Astrocyte (in vitro differentiated cells and primary cell): ENCODE data around the gene GAD1. TPM values are rescaled to one million over a fixed set of nuclear protein-coding genes. Genes with fewer than 3 reads are reported as not detected.
A peak's percentile ranks its signal among the peaks of the same experiment; 100 is the strongest.

Experiments
- DNase-seq: peaks from one replicate; pipeline ENCODE4 v3.0.0-alpha.2; 2010; ENCODE audit warnings: low read depth
- FAIRE-seq: peaks from 2 replicates; lab custom pipeline; 2011; peaks lifted over from hg19 to GRCh38; lab: Jason Lieb, UNC
- H2AFZ ChIP-seq: 2 replicates; pipeline ENCODE4 v1.6.0; 2012; ENCODE audit warnings: low read depth, low read length, inconsistent platforms
- H3K27ac ChIP-seq: 2 replicates; pipeline ENCODE4 v1.5.1; 2011; ENCODE audit warnings: low read depth, low read length, inconsistent platforms
- H3K27me3 ChIP-seq: 2 replicates; pipeline ENCODE4 v1.6.0; 2011; ENCODE audit warnings: low read length, inconsistent platforms; ENCODE audit not compliant: insufficient read depth
- H3K36me3 ChIP-seq: 2 replicates; pipeline ENCODE4 v1.5.1; 2011; ENCODE audit warnings: low read length, inconsistent platforms; ENCODE audit not compliant: insufficient read depth
- H3K4me1 ChIP-seq: 2 replicates; pipeline ENCODE4 v1.5.1; 2011; ENCODE audit warnings: low read length, inconsistent platforms; ENCODE audit not compliant: insufficient read depth
- H3K4me2 ChIP-seq: 2 replicates; pipeline ENCODE4 v1.6.0; 2012; ENCODE audit warnings: low read length, inconsistent platforms
- H3K4me3 ChIP-seq: 2 replicates; pipeline ENCODE4 v1.5.1; 2011; ENCODE audit warnings: low read depth, mild to moderate bottlenecking, low read length, inconsistent platforms; ENCODE audit not compliant: insufficient read depth
- H3K79me2 ChIP-seq: 2 replicates; pipeline ENCODE4 v1.6.0; 2012; ENCODE audit warnings: mild to moderate bottlenecking, low read length, inconsistent platforms; ENCODE audit not compliant: insufficient read depth
- H3K9ac ChIP-seq: 2 replicates; pipeline ENCODE4 v1.6.0; 2012; ENCODE audit warnings: mild to moderate bottlenecking, low read length, inconsistent platforms
- H3K9me3 ChIP-seq: 2 replicates; pipeline ENCODE4 v1.5.1; 2012; ENCODE audit warnings: low read depth, mild to moderate bottlenecking, low read length, inconsistent platforms; ENCODE audit not compliant: insufficient read depth
- H4K20me1 ChIP-seq: 2 replicates; pipeline ENCODE4 v1.6.0; 2012; ENCODE audit warnings: low read length, inconsistent platforms; ENCODE audit not compliant: insufficient read depth
- H3K27ac Mint-ChIP-seq: one replicate; pipeline ENCODE4 v1.8.0; 2021; ENCODE audit warnings: mild to moderate bottlenecking, mixed read lengths; ENCODE audit not compliant: unreplicated experiment
- H3K27me3 Mint-ChIP-seq: one replicate; pipeline ENCODE4 v1.8.0; 2021; ENCODE audit warnings: low read depth, mixed read lengths; ENCODE audit not compliant: unreplicated experiment
- H3K36me3 Mint-ChIP-seq: one replicate; pipeline ENCODE4 v1.8.0; 2021; ENCODE audit warnings: low read depth, mixed read lengths; ENCODE audit not compliant: unreplicated experiment
- H3K4me1 Mint-ChIP-seq: one replicate; pipeline ENCODE4 v1.8.0; 2021; ENCODE audit warnings: low read depth, mixed read lengths; ENCODE audit not compliant: unreplicated experiment
- H3K4me3 Mint-ChIP-seq: one replicate; pipeline ENCODE4 v1.8.0; 2021; ENCODE audit warnings: mild to moderate bottlenecking, moderate library complexity, mixed read lengths; ENCODE audit not compliant: unreplicated experiment
- H3K9me3 Mint-ChIP-seq: one replicate; pipeline ENCODE4 v1.8.0; 2021; ENCODE audit warnings: mild to moderate bottlenecking, mixed read lengths; ENCODE audit not compliant: unreplicated experiment
- CTCF ChIP-seq: IDR thresholded peaks from 2 replicates; pipeline ENCODE4 v1.5.1; 2011; ENCODE audit warnings: low read depth, mild to moderate bottlenecking, inconsistent platforms, low read length, moderate library complexity; ENCODE audit not compliant: insufficient read depth
- EZH2 ChIP-seq: IDR thresholded peaks from 2 replicates; pipeline ENCODE4 v1.6.1; 2012; ENCODE audit warnings: mild to moderate bottlenecking, low read length, inconsistent platforms; ENCODE audit not compliant: insufficient read depth
- total RNA-seq: library from RNA; stranded (reverse); gene quantifications from 2 replicates; pipeline ENCODE4 v1.2.1, GENCODE V29; 2021

Gene GAD1
- total RNA-seq, 1 donor from 2014 or later = 4.5 TPM

DNA sequence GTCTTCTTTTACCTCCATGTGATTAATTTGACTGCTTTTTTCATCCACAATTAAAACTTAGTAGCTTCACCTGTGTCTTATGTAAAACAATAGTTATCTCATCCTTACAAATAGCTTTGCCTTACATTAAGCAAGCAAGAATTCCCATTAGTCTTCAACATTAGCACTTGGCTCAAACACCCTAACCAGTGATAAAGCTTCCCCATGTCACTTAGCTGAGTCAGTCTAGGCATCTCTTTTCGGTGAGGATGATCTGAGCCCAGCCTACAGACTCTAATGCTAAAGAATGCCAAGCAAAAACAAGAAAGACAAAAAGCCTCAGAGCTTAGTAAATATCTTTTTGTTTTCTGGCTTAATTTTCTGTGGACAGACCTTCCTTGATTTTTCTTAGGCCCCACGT lies 26.1 kb downstream of the GAD1 start:
- Histone ChIP-seq H4K20me1 (no peaks in the 10 kb centered on the region), H3K27me3 (peaks cover 3% of the 10 kb centered on the region), H3K36me3 (no peaks in the 10 kb centered on the region), H3K79me2 (no peaks in the 10 kb centered on the region), H2AFZ (no peak overlapping the region), H3K9me3 (no peaks in the 10 kb centered on the region), H3K4me3 (no peak overlapping the region), H3K4me2 (peak overlapping the region; percentile 8), H3K27ac (no peak overlapping the region), H3K4me1 (peaks cover 15% of the 10 kb centered on the region), H3K9ac (no peak overlapping the region)
- Mint-ChIP-seq H3K36me3 (peaks cover 2% of the 10 kb centered on the region), H3K9me3 (peaks cover 3% of the 10 kb centered on the region), H3K4me1 (peaks cover 32% of the 10 kb centered on the region), H3K27me3 (no peaks in the 10 kb centered on the region), H3K27ac (peak overlapping the region; percentile 6), H3K4me3 (no peak overlapping the region)
- FAIRE-seq (peak; percentile 80), DNase-seq (peak; percentile 84)
- no peak for TF ChIP-seq EZH2
- TF ChIP-seq CTCF = no peak

DNA sequence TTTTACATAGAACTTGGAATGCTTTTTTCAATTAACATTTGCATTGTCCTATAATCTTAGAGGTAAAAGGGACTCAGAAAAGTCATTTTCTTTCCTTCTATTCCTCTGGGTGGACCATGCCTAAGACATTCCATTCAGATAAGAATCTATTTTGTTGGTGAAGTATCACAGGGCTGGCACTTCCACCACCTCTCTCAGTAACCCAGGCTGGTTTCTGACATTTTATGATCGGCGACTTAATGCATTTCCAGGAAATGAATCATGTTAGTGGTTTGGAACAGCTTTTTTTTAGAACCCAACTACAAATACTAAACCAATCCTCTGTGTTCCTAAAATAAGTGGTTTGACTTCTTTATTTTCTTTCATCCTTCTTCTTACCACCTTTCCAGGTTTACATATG lies 27.0 kb downstream of the GAD1 start:
- no peak for TF ChIP-seq CTCF
- no peak for TF ChIP-seq EZH2

DNA sequence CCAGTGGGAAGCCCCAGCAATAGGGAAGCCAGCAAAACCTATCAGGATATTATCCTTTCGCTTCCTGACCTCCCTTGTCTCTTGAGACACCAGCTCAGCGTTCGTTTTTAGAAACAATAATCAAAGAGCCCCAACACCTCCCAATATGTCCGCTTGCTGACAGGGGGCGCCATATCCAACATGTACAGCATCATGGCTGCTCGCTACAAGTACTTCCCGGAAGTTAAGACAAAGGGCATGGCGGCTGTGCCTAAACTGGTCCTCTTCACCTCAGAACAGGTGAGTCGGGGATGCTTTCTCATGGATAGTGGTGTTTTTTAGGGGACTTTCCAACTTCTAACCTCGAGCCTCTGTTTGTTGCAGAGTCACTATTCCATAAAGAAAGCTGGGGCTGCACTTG lies 28.7 kb downstream of the GAD1 start:
- Histone ChIP-seq H3K79me2 (no peaks in the 10 kb centered on the region), H3K9ac (no peak overlapping the region), H3K27me3 (no peaks in the 10 kb centered on the region), H2AFZ (no peak overlapping the region), H3K36me3 (no peaks in the 10 kb centered on the region), H3K4me3 (no peak overlapping the region), H3K4me2 (no peak overlapping the region), H3K9me3 (no peaks in the 10 kb centered on the region), H3K27ac (no peak overlapping the region), H4K20me1 (no peaks in the 10 kb centered on the region), H3K4me1 (peaks cover 15% of the 10 kb centered on the region)
- Mint-ChIP-seq H3K9me3 (peaks cover 3% of the 10 kb centered on the region), H3K27ac (no peak overlapping the region), H3K4me3 (no peak overlapping the region), H3K27me3 (no peaks in the 10 kb centered on the region), H3K36me3 (no peaks in the 10 kb centered on the region), H3K4me1 (peaks cover 39% of the 10 kb centered on the region)
- FAIRE-seq (no peak), DNase-seq (no peak)
- no peak for TF ChIP-seq CTCF
- no peak for TF ChIP-seq EZH2

More for the DNA sequence above, 27.0 kb downstream of the GAD1 start:
- no peaks in the 10 kb centered on the region for H3K79me2 ChIP-seq
- no peaks in the 10 kb centered on the region for H3K9me3 ChIP-seq
- H3K9ac ChIP-seq = no peak overlapping the region
- H3K4me2 ChIP-seq = peak overlapping the region; percentile 56
- H3K4me1 ChIP-seq = peaks cover 15% of the 10 kb centered on the region
- no peaks in the 10 kb centered on the region for H3K27me3 ChIP-seq
- no peak overlapping the region for H3K4me3 ChIP-seq
- Mint-ChIP-seq H3K36me3 (no peaks in the 10 kb centered on the region), H3K4me1 (peaks cover 37% of the 10 kb centered on the region), H3K9me3 (peaks cover 3% of the 10 kb centered on the region), H3K4me3 (no peak overlapping the region), H3K27me3 (no peaks in the 10 kb centered on the region), H3K27ac (peak overlapping the region; percentile 6)
- DNase-seq (peak; percentile 70), FAIRE-seq (peak; percentile 93)
- H2AFZ ChIP-seq = no peak overlapping the region
- H4K20me1 ChIP-seq = no peaks in the 10 kb centered on the region
- no peak overlapping the region for H3K27ac ChIP-seq
- no peaks in the 10 kb centered on the region for H3K36me3 ChIP-seq
